ENCODE results near the gene RAPGEF3.

The RAPGEF3 gene

DNA sequence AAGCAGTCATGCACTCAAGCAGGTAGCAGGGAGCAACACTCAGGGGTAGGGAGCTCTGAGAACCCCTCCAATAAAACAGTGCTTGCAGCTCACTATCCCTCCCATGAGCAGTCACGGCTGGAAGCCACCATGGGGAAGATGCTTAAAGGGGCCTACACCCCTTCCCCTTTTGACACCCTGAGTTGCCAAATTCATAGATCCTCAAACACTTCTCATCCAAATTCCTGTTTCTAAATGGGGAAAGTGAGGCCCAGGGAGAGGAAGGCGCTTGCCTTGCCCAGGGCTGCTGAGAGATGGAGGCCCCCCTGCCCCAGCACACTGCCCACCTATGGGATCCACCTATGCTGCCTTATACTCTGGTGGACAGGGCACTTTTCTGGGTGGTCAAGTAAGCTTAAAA, 26.2 kb downstream of the RAPGEF3 start:
- TF ChIP-seq, protein P1, sequence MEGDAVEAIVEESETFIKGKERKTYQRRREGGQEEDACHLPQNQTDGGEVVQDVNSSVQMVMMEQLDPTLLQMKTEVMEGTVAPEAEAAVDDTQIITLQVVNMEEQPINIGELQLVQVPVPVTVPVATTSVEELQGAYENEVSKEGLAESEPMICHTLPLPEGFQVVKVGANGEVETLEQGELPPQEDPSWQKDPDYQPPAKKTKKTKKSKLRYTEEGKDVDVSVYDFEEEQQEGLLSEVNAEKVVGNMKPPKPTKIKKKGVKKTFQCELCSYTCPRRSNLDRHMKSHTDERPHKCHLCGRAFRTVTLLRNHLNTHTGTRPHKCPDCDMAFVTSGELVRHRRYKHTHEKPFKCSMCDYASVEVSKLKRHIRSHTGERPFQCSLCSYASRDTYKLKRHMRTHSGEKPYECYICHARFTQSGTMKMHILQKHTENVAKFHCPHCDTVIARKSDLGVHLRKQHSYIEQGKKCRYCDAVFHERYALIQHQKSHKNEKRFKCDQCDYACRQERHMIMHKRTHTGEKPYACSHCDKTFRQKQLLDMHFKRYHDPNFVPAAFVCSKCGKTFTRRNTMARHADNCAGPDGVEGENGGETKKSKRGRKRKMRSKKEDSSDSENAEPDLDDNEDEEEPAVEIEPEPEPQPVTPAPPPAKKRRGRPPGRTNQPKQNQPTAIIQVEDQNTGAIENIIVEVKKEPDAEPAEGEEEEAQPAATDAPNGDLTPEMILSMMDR (IDR thresholded peaks at IDR 0.05; ENCODE audit: low read depth, low read length, missing control alignments): no peak
- DNase-seq (ENCODE audit: low read depth): no peak
- no peak overlapping the region for H3K4me3 ChIP-seq (ENCODE audit: low read depth, low read length)

DNA sequence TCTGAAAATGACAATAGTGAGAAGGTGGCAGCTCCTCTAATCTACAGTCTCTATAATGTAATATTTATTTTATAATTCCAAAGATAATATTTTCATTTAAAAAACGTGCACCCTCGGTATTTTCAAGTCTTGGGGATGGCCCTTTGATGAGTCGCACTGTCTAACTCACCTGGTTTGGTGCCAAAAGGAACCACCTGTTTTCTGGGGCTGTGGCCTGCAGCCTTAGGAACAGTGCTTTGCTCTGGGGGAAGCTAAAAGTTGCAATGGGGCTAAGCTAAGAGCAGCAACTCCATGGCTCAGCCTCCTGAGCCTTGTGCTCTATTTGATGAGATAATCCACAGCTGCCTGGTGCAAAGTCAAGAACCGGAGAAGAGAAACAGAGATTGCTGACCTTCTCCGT, 27.0 kb downstream of the RAPGEF3 start:
- no peak for DNase-seq (ENCODE audit: low read depth)
- no peak overlapping the region for H3K4me3 ChIP-seq (ENCODE audit: low read depth, low read length)

DNA sequence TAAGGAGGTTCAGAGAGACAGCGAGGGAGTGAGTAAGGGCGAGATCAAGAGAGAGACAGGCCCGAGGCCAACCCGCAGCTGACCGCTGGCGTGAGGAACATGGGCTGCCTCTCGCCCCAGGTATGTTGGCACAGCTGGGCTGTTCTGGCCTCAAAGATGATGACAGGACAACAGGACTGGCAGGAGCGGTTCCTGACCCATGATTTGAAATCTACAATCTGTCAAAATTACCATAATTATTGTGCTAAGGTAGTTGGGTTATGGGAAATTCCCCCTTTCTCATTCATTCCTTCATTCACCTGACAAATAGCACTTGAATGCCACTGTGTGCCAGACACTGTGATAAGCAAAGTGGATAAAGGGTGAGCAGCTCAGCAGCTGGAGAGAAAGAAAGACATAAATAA, 28.3 kb downstream of the RAPGEF3 start:
- TF ChIP-seq, protein P1 (IDR thresholded peaks at IDR 0.05; ENCODE audit: low read depth, low read length, missing control alignments): no peak
- no peak for DNase-seq (ENCODE audit: low read depth)
- no peak overlapping the region for H3K4me3 ChIP-seq (ENCODE audit: low read depth, low read length)

More for the DNA sequence above, 27.0 kb downstream of the RAPGEF3 start:
- TF ChIP-seq, protein P1 (IDR thresholded peaks at IDR 0.05; ENCODE audit: low read depth, low read length, missing control alignments): no peak

DNA sequence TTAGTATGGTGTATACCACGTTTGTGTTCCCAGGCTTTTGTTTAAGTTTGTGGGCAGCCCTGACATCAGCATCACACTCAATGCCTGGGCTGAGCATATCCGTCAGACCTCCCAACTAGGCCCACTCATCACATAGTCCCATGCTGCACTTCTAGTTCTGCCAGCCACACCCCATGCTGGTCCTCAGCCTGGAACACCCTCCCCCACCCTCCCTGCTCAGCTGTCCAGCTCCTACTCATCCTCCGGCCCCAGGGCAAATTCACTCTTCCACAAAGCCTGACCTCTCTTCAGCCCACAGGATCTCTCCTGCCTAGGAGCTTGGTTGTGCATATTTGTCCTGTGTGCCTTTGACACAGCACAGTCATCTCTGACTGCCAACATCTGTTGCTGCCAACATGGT, 29.4 kb downstream of the RAPGEF3 start:
- no peak for DNase-seq (ENCODE audit: low read depth)
- TF ChIP-seq, protein P1 (IDR thresholded peaks at IDR 0.05; ENCODE audit: low read depth, low read length, missing control alignments): no peak
- H3K4me3 ChIP-seq (ENCODE audit: low read depth, low read length): no peak overlapping the region

DNA sequence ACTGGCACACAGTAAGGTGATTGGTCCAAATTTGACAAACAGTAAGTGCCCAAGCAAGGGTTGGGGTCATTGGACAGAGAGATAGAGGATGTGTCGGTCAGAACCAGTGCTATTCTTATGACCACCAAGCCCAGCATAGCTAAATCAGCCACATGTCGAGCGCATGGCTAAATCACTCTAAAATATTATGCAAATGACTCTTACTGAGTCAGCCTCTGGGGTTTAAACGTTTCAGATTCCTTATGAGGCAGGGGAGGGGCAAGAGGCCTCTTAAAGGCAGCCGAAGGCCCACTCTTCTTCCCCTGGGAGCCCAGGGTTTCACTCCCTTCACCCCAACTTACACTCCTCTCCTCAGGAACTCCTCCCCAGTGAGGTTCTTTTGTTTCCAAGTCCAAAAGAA, 32.8 kb downstream of the RAPGEF3 start:
- peak; percentile 41 for DNase-seq (ENCODE audit: low read depth)
- TF ChIP-seq, protein P1 (IDR thresholded peaks at IDR 0.05; ENCODE audit: low read depth, low read length, missing control alignments): no peak
- no peak overlapping the region for H3K4me3 ChIP-seq (ENCODE audit: low read depth, low read length)

DNA sequence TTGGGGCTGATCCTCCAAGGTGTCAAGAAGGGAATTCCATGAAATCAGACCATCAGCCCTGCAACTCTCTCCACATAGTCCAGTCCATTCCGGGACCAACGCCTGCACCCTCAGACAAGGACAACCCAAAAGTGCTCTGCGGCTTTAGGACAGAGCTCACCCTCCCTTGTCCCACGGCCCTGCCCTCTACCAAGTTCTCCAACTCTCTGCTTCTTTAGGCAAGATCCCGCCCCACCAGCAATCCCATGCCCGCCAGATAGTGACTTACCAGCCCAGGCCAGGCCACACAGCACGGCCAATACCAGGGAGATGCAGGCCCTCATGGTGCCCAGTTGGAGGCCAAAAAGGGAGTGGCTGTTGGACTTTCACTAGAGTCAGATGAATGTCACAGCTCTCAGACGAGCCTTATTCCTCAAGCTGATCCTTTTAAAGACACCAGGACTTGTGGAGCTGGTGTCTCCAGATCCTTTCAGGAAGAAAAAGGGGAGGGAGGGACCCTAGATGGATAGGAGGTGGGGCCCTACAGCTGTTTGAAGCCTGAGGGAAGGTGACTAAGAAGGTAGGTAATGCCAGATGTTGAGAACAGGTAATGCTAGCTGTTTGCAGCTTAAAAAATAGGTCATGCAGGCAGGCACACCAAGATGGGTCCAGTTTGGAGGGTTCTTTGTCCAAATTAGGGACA, 33.4 kb downstream of the RAPGEF3 start, which contains the start of gene ENDOU:
TSS of gene ENDOU (minus strand) at position 400 of the 682 bp plus-strand sequence. CDS start at position 323, 77 bp downstream.
- H3K4me3 ChIP-seq (ENCODE audit: low read depth, low read length): no peak within 1 kb of the TSS
- no peak for DNase-seq (ENCODE audit: low read depth)
- TF ChIP-seq, protein P1 (IDR thresholded peaks at IDR 0.05; ENCODE audit: low read depth, low read length, missing control alignments): no peak

All from GM12864 (cell line).